Measurements from ENCODE around the gene MIPOL1. TPM values are rescaled to one million over a fixed set of nuclear protein-coding genes. Genes with fewer than 3 reads are reported as not detected.

MIPOL1 gene
- total and polyA plus RNA-seq, 2 of the 13 experiments (the other 11 are each of a cell fraction or from before 2014, with no cell fraction given), result 8.6 to 34.2 TPM

DNA sequence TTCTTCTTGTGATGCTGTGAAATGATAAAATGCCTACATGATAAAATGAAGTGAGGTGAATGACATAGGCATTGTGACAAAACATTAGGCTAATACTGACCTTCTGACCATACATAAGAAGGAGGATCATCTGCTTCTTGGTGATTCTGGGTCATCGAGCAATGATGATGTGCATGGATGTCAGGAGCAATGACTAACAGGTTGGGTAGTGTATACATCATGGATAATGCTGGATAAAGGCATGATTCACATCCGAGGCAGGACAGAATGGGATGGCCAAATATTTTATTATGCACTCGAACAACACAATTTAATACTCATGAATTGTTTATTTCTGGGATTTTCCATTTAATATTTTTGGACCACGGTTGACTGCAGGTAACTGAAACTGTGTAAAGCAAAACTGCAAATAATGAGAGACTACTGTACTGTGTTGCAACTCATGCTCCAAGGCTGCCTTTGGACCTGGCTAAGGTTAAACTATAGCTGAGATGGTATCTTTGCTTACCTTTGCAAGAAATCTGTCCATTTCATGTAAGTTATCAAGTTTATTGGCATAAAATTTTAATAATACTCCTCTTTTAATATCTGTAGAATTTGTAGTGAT, 17.7 kb upstream of the MIPOL1 start (continued):
- TF ChIP-seq KAT8 (CRISPR knock-in tag; IDR thresholded peaks at IDR 0.05) (no peak), SSRP1 (CRISPR knock-in tag; IDR thresholded peaks at IDR 0.05) (no peak), RBAK (CRISPR knock-in tag; IDR thresholded peaks at IDR 0.05) (no peak), FOXM1 (CRISPR knock-in tag; IDR thresholded peaks at IDR 0.05) (no peak), ZBTB20 (CRISPR knock-in tag; IDR thresholded peaks at IDR 0.05; ENCODE audit: borderline replicate concordance, low read depth) (no peak), MAFK (conservative IDR thresholded peaks at IDR 0.05 in 1 of 2, IDR thresholded peaks at IDR 0.05 in 1 of 2; ENCODE audit: low read length in 2 of 2) (peak; percentile 29 to 36; a peak in 2 of 4 replicates), HNF4G (IDR thresholded peaks at IDR 0.05; ENCODE audit: borderline replicate concordance, low read depth, low read length) (peak; percentile 45; the same call in 1 of the 2 replicates), HNF4G (CRISPR knock-in tag; IDR thresholded peaks at IDR 0.05; ENCODE audit: borderline replicate concordance, low read depth) (no peak), PHF20 (CRISPR knock-in tag; IDR thresholded peaks at IDR 0.05) (no peak), PCBP2 (optimal IDR thresholded peaks at IDR 0.05; ENCODE audit: low read depth, low read length, poor library complexity, severe bottlenecking) (no peak), DPF2 (CRISPR knock-in tag; IDR thresholded peaks at IDR 0.05; ENCODE audit: borderline replicate concordance, low read depth) (no peak), RCOR2 (CRISPR knock-in tag; IDR thresholded peaks at IDR 0.05) (no peak), CEBPB (IDR thresholded peaks at IDR 0.05; ENCODE audit: borderline replicate concordance, low read depth, low read length) (peak; percentile 86; the same call in 1 of the 2 replicates), ZSCAN31 (CRISPR knock-in tag; IDR thresholded peaks at IDR 0.05; ENCODE audit: low read depth) (no peak), ZNF34 (CRISPR knock-in tag; IDR thresholded peaks at IDR 0.05; ENCODE audit: borderline replicate concordance) (no peak), ZNF790 (CRISPR knock-in tag; IDR thresholded peaks at IDR 0.05; ENCODE audit: borderline replicate concordance) (no peak), TBP (CRISPR knock-in tag; IDR thresholded peaks at IDR 0.05) (no peak), ADNP (CRISPR knock-in tag; IDR thresholded peaks at IDR 0.05) (no peak)
- TF ChIP-seq, protein P1, sequence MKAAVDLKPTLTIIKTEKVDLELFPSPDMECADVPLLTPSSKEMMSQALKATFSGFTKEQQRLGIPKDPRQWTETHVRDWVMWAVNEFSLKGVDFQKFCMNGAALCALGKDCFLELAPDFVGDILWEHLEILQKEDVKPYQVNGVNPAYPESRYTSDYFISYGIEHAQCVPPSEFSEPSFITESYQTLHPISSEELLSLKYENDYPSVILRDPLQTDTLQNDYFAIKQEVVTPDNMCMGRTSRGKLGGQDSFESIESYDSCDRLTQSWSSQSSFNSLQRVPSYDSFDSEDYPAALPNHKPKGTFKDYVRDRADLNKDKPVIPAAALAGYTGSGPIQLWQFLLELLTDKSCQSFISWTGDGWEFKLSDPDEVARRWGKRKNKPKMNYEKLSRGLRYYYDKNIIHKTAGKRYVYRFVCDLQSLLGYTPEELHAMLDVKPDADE (CRISPR knock-in tag; IDR thresholded peaks at IDR 0.05), result no peak
- TF ChIP-seq, protein P2, sequence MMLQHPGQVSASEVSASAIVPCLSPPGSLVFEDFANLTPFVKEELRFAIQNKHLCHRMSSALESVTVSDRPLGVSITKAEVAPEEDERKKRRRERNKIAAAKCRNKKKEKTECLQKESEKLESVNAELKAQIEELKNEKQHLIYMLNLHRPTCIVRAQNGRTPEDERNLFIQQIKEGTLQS (CRISPR knock-in tag; IDR thresholded peaks at IDR 0.05), result no peak
- TF ChIP-seq, protein P3, sequence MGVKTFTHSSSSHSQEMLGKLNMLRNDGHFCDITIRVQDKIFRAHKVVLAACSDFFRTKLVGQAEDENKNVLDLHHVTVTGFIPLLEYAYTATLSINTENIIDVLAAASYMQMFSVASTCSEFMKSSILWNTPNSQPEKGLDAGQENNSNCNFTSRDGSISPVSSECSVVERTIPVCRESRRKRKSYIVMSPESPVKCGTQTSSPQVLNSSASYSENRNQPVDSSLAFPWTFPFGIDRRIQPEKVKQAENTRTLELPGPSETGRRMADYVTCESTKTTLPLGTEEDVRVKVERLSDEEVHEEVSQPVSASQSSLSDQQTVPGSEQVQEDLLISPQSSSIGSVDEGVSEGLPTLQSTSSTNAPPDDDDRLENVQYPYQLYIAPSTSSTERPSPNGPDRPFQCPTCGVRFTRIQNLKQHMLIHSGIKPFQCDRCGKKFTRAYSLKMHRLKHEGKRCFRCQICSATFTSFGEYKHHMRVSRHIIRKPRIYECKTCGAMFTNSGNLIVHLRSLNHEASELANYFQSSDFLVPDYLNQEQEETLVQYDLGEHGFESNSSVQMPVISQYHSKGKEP (CRISPR knock-in tag; IDR thresholded peaks at IDR 0.05), result no peak
